ENCODE results near the gene DCXR. TPM values are rescaled to one million over a fixed set of nuclear protein-coding genes. Genes with fewer than 3 reads are reported as not detected.

DCXR gene
- total RNA-seq, 1 experiment from 2014 or later = 306 TPM

GRCh38 chr17:82077617-82078358 lies 40.3 kb upstream of the DCXR start:
- Histone ChIP-seq H2AFZ (ENCODE audit: low read depth, low read length, poor library complexity, severe bottlenecking) (no peak overlapping the region), H3K27ac (ENCODE audit: low read depth, low read length) (no peak overlapping the region), H3K4me2 (ENCODE audit: low read length) (no peak overlapping the region), H3K4me3 (replicated peaks in 1 of 2; ENCODE audit: low read depth in 1 of 2, low read length in 2 of 2) (no peak overlapping the region), H3K9ac (ENCODE audit: low read length) (no peak overlapping the region), H3K79me2 (ENCODE audit: insufficient read depth, low read length) (0 out of 2 replicates have a peak, but pooled peaks cover 2% of the 10 kb centered on the region), H3K9me3 (ENCODE audit: control insufficient read depth in 1 of 2, insufficient read depth in 1 of 2, low read depth in 1 of 2, low read length in 2 of 2) (no peaks in the 10 kb centered on the region), H3K4me1 (ENCODE audit: control insufficient read depth in 1 of 2, insufficient read depth in 2 of 2, low read length in 2 of 2) (no peaks in the 10 kb centered on the region), H4K20me1 (ENCODE audit: insufficient read depth) (peaks cover 9% of the 10 kb centered on the region; the same call in 1 of the 2 replicates), H3K36me3 (ENCODE audit: control insufficient read depth in 1 of 2, insufficient read depth in 2 of 2, low read length in 2 of 2) (peaks cover 35 to 40% of the 10 kb centered on the region in 2 experiments; a peak in 3 of 4 replicates), H3K9me2 (ENCODE audit: insufficient read depth) (no peaks in the 10 kb centered on the region), H3K27me3 (ENCODE audit: insufficient read depth, low read length) (no peaks in the 10 kb centered on the region)
- intact Hi-C loops (cut with micrococcal nuclease) = no loop called here
- BruUV-seq (replicated peaks) = no TSS peak
- no peak for DNase-seq (ENCODE audit: low read depth, low spot score)
- TF ChIP-seq ELF1 (IDR thresholded peaks at IDR 0.05; ENCODE audit: borderline replicate concordance, low read depth) (no peak), SRF (IDR thresholded peaks at IDR 0.05; ENCODE audit: low read depth) (no peak), JUND (IDR thresholded peaks at IDR 0.05) (no peak), FOSL1 (IDR thresholded peaks at IDR 0.05; ENCODE audit: low read depth) (no peak), TCF7L2 (IDR thresholded peaks at IDR 0.05; ENCODE audit: borderline replicate concordance, extremely low read depth, insufficient read depth, insufficient read length) (no peak), EZH2phosphoT487 (IDR thresholded peaks at IDR 0.05; ENCODE audit: borderline replicate concordance) (no peak), EGR1 (IDR thresholded peaks at IDR 0.05; ENCODE audit: low read depth) (no peak), RAD21 (IDR thresholded peaks at IDR 0.05; ENCODE audit: low read depth) (no peak), EZH2 (IDR thresholded peaks at IDR 0.05) (no peak), SP1 (IDR thresholded peaks at IDR 0.05; ENCODE audit: low read depth) (no peak), ZNF274 (IDR thresholded peaks at IDR 0.05; ENCODE audit: low read depth, low read length) (no peak)
- ChIA-PET RAD21 (ENCODE audit: low non-redundant PET in 1 of 2, low total read pairs in 2 of 2, uncharacterized antibody in 2 of 2, unreplicated experiment in 2 of 2) (no interaction called here), POLR2A (interaction anchor here (1.9 kb wide), 1 partner anchor 21 kb away, joined by 5 read pairs; the partner anchor contains the start of gene FASN), CTCF (no interaction called here)
- peak; percentile 16 for ATAC-seq
